ENCODE results near the gene POU2F3.

The POU2F3 gene

DNA sequence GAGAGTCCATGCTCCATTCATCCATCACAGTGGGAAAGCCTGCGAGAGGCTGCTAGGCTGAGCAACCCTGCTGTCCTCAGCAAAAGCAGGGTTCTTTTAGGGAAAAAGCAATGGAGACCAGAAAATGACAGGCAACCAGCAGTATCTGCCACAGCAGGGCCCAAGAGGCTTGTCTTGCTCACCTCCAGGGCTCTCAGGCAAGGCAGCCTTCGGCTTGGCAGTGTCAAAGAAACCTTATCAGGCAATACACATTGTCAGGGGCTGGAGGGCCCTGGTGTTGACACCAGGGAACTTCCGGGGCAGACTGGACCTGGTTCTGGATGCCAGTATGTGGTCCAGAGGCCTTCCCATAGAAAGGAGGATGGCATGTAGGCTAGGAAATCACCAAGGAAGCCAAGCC is 74.9 kb downstream of the POU2F3 start:
- TF ChIP-seq POLR2A (IDR thresholded peaks at IDR 0.05; ENCODE audit: extremely low read depth, insufficient read length) = no peak
- no peak for TF ChIP-seq MYC (IDR thresholded peaks at IDR 0.05; ENCODE audit: low read depth, low read length)
- TF ChIP-seq, protein P1, sequence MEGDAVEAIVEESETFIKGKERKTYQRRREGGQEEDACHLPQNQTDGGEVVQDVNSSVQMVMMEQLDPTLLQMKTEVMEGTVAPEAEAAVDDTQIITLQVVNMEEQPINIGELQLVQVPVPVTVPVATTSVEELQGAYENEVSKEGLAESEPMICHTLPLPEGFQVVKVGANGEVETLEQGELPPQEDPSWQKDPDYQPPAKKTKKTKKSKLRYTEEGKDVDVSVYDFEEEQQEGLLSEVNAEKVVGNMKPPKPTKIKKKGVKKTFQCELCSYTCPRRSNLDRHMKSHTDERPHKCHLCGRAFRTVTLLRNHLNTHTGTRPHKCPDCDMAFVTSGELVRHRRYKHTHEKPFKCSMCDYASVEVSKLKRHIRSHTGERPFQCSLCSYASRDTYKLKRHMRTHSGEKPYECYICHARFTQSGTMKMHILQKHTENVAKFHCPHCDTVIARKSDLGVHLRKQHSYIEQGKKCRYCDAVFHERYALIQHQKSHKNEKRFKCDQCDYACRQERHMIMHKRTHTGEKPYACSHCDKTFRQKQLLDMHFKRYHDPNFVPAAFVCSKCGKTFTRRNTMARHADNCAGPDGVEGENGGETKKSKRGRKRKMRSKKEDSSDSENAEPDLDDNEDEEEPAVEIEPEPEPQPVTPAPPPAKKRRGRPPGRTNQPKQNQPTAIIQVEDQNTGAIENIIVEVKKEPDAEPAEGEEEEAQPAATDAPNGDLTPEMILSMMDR (IDR thresholded peaks at IDR 0.05; ENCODE audit: low read depth, low read length) = no peak
- TF ChIP-seq, protein P2, sequence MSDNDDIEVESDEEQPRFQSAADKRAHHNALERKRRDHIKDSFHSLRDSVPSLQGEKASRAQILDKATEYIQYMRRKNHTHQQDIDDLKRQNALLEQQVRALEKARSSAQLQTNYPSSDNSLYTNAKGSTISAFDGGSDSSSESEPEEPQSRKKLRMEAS (IDR thresholded peaks at IDR 0.05; ENCODE audit: low read depth, low read length) = no peak
- no peak overlapping the region for H3K4me3 ChIP-seq (ENCODE audit: low read depth, low read length)
- no peak for DNase-seq (ENCODE audit: low read depth)

DNA sequence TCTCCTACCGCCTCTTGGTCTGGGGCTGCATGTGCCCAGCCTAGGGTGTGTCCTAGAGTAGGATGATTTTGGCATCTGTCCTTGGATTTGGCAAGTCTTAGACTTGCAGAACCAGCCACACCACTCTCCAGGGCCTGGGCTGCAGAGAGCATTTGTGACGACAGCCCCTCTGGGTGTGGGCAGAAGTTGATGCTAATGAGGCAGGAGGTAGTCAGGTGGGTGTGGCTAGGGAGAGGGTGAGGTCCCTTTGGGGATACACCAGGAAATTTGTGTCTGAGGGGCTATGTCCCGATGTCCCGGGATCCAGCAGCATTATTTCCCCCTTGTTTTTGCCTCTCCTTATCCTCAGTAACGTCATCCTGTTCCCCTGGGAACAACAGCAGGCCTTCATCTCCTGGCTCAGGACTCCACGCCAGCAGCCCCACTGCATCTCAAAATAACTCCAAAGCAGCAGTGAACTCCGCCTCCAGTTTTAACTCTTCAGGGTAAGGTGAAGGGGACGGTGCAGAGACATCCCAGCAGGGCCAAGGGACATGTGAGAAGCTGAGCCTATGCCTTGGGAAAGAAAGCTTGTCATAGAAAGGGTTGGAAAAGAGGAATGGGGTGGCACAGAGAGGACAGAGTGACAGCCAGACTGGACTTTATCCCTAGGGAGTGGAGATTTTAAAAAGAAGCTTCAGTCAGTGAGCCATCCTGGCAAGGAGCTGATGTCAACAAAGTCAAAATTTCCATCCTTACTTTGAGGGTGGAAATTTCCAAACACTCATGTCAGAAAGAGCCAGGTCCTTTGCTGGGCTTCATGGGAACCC is 77.1 kb downstream of the POU2F3 start:
- no peak for DNase-seq (ENCODE audit: low read depth)
- H3K4me3 ChIP-seq (ENCODE audit: low read depth, low read length) = no peak overlapping the region
- TF ChIP-seq, protein P2 (IDR thresholded peaks at IDR 0.05; ENCODE audit: low read depth, low read length) = no peak

DNA sequence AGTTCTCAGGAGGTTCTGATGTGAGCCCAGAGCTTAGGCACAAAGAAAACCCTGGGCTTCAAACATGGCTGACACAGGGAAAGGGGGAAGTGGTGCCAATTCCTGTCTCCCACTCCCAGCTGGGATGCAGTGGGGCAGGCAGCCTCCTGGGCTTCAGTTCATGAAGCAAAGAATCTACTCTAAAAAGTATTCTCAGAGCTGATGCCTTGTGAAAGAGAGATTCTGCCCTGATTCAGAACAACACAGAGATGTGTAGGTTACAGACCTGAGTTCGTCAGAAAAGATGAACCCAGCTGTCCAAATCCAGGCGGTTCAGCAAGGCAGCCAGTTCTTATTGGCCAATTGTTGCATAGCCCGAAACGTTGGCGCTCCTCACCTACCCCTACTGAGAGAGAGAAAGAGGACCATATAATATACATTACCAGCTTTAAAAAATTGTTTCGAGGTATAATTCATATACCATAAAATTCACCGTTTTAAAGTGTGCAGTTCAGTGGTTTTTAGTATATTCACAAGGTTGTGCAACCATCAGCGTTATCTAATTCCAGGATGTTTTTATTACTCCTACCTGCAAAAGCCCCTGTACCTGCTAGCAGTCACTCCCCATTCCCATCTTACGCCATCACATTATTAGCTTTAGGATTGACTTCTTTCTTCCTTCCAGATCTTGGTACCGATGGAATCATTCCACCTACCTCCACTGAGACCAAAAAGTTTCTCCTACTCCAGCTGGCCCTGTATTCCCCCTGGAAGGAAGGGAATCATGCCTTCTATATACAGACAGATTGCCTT is 77.9 kb downstream of the POU2F3 start:
- DNase-seq (ENCODE audit: low read depth) = no peak
- TF ChIP-seq, protein P1 (IDR thresholded peaks at IDR 0.05; ENCODE audit: low read depth, low read length) = no peak
- TF ChIP-seq, protein P2 (IDR thresholded peaks at IDR 0.05; ENCODE audit: low read depth, low read length) = no peak
- no peak for TF ChIP-seq MYC (IDR thresholded peaks at IDR 0.05; ENCODE audit: low read depth, low read length)
- TF ChIP-seq POLR2A (IDR thresholded peaks at IDR 0.05; ENCODE audit: extremely low read depth, insufficient read length) = no peak
- H3K4me3 ChIP-seq (ENCODE audit: low read depth, low read length) = no peak overlapping the region

DNA sequence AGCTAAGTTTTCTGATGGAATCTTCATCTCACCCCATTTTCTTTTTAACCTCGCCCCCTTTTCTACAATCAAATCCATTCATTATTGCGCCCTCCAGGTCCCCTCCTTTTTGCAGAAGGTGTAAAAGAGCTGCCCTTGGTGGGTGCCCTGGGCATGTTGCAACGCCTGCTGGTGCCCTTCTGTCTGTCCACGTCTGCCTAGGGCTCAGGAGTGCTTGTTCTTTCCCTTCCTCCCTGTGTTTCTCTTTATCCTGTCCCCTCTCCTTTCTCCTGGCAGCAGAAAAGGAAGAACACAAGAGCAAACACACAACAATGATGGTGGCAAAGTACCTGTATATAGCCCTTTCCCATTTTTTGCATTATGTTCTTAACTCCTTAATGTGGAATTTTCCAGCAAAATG is 79.0 kb downstream of the POU2F3 start:
- H3K4me3 ChIP-seq (ENCODE audit: low read depth, low read length) = no peak overlapping the region
- TF ChIP-seq, protein P2 (IDR thresholded peaks at IDR 0.05; ENCODE audit: low read depth, low read length) = no peak
- no peak for DNase-seq (ENCODE audit: low read depth)

DNA sequence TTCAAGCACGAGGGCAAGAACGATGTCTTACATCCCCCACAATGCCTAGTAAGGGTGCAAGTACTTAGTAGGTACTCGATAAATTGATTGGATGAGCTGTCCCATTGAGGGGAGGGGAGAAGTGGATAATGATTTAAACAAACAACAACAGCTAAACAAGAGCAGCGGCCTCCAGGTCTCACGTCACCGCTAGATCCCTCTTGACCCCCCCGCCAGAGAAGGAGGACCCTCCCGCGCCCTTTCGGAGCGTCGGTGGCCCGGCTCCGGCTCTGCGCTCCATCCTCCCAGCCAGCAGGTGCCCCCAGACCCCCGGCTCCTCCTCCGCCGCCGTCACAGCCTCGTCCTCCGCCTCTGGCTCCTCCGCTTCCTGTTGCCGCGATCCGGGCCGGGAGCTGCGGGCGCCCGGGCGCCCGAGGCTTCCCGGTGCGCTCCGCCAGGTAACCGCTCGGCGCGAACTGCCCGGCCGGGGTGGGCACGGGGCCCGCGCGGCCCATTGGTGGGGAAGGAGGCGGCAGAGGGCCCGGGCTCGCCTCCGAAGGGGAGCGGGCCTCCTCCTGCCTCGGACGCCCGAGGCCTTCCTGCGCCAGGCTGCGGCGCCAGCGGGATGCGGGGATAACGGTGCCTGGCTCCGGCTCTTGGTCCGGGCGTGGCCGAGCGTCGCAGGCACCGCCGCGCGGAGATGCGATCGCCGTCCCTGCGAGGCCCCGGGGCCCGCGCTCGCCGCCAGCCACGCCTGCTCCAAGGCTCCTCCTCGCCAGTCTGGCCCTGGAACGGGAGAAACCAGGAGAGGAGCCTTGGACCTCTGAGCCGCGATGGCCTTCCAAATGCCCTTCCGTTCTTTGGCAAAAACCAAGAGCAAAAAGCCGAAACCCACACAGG is 85.2 kb downstream of the POU2F3 start, which contains the start of gene TLCD5:
TLCD5 (plus strand) TSS at position 368 of the 879 bp plus-strand sequence. CDS start 2,143 bp downstream, outside the sequence.
- TF ChIP-seq MYC (IDR thresholded peaks at IDR 0.05; ENCODE audit: low read depth, low read length) (no peak), POLR2A (IDR thresholded peaks at IDR 0.05; ENCODE audit: extremely low read depth, insufficient read length) (no peak)
- TF ChIP-seq, protein P2 (IDR thresholded peaks at IDR 0.05; ENCODE audit: low read depth, low read length) = no peak
- H3K4me3 ChIP-seq (ENCODE audit: low read depth, low read length) = no peak within 1 kb of the TSS
- no peak for DNase-seq (ENCODE audit: low read depth)

DNA sequence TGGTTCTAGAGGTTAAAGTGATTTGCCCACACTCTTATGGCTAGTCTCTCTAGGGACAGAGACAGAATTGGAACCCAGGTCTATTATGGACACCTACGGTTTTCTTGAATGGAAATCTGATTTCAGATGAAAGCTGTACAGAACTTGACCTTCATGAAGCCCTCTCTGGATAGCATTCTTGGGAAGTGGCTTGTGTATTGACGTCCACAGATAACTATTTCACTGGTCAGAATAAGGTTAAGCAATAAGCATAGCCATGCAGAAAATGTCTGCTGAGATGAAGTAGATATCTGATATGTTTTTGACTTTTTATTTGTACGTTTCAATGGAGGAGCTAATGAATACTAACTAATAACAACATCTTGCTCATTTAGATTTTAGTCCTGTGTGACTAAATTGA is 86.3 kb downstream of the POU2F3 start:
- TF ChIP-seq MYC (IDR thresholded peaks at IDR 0.05; ENCODE audit: low read depth, low read length) (no peak), POLR2A (IDR thresholded peaks at IDR 0.05; ENCODE audit: extremely low read depth, insufficient read length) (no peak)
- TF ChIP-seq, protein P2 (IDR thresholded peaks at IDR 0.05; ENCODE audit: low read depth, low read length) = no peak
- TF ChIP-seq, protein P1 (IDR thresholded peaks at IDR 0.05; ENCODE audit: low read depth, low read length) = no peak
- no peak overlapping the region for H3K4me3 ChIP-seq (ENCODE audit: low read depth, low read length)
- no peak for DNase-seq (ENCODE audit: low read depth)

All from NB4 (cell line).